ENCODE results near the gene MAFG.

The MAFG gene

DNA sequence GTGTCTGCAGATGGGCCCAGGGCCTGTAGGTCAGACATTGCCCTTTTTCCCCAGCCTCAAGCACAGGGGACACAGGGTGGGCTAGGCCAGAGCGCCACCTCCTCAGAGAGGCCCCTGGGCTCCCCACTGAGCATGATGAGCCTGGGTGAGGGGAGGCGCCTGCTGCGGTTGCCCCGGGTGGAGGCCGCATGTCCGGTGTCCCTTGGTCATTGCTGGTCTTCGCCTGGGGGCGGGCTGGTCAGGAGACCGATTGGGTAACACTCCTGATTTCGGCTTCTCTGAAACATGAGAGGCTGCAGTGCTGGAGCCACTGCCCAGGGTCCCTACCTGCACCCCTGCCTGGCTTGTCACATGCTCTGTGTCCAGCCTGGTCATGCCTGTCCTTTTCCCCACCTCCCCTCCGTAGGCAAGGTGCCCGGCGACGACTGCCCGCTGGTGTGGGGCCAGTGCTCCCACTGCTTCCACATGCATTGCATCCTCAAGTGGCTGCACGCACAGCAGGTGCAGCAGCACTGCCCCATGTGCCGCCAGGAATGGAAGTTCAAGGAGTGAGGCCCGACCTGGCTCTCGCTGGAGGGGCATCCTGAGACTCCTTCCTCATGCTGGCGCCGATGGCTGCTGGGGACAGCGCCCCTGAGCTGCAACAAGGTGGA, 27.9 kb downstream of the MAFG start:
- no peak for DNase-seq (ENCODE audit: low read depth in 4 of 4, low spot score in 1 of 4)

DNA sequence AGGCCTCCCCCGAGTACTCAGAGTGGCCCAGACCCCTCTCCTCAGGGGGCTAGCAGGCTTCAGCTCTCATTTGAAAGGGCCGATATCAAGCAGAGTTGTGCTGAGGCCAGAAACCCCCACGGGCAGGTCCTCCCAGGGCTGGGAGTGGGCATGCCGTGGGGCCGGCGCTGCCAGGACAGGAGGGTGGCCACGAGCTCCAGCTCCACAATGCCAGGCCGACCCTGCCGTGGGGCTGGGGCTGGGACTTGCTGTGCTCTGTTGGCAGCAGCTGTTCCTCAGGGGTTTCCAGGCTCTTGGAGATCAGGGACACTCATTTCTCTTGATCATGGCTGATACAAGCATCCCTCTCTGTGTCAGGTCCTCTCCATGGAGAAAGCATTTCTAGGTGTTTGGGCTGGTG, 28.6 kb downstream of the MAFG start:
- no peak for DNase-seq (ENCODE audit: low read depth in 4 of 4, low spot score in 1 of 4)

DNA sequence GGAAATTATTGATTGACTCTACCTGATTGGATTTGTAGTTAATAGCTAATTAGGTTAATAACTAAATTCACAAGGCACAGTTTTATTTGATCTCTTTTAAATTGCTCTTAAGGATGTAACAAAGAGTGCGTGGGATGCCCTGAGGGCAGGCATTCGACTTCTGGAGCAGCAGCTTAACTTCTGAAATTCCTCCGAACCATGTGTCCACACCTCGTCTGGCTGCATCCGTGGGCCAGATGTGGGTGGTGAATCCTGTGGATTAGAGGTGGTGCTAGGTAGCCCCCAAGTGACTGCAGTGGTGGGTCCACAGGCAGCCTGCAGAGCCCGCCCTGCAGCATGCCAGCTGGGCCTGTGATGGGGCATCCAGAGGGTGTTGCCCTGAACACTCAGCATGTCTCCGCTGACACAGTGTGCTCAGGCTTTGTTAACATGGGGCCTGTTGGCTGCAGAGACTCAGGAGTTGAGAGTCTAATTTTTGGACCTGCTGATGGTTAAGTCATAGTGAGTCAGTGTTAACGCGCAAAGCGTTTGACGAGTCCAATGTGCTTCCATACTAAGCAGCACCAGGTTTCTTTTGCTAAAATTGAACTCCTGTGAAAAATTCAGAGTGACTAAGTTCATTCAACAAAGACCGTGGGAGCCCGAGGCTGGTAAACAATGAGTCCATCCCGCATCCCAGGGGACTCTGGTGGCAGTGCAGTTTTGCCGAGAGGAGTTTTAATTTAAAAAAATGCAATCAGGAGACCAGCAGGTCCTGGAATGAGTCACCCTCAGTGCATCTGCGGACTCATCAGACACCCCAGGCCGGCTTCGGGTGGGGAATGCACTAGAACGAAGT, 29.3 kb downstream of the MAFG start:
- no peak for DNase-seq (ENCODE audit: low read depth in 4 of 4, low spot score in 1 of 4)

DNA sequence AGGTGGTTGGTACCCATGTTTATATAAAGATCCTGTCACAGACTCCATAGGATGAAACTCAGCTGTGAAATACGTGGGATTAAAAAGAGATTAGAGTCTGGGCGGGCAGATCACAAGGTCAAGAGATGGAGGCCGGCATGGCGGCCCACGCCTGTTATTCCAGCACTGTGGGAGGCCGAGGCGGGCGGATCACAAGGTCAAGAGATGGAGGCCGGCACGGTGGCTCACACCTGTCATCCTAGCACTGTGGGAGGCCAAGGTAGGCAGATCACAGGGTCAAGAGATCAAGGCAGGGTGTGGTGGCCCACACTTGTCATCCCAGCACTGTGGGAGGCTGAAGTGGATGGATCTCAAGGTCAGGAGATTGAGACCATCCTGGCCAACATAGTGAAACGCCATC, 32.1 kb downstream of the MAFG start:
- DNase-seq (ENCODE audit: low read depth in 4 of 4, low spot score in 1 of 4) = no peak

DNA sequence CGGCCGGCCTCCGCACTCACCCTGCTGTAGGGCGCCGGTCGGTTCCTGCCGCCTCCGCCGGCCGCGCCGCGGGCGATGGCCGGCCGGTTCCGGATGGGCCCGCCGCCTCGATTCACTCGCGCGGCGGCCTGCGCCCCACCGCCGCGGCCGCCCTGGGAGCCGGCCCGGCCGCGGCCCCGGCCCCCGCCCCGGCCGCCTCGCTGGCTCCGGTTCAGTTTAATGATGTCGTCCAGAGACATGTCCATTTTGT, 36.3 kb downstream of the MAFG start:
- no peak for DNase-seq (ENCODE audit: low read depth in 4 of 4, low spot score in 1 of 4)

DNA sequence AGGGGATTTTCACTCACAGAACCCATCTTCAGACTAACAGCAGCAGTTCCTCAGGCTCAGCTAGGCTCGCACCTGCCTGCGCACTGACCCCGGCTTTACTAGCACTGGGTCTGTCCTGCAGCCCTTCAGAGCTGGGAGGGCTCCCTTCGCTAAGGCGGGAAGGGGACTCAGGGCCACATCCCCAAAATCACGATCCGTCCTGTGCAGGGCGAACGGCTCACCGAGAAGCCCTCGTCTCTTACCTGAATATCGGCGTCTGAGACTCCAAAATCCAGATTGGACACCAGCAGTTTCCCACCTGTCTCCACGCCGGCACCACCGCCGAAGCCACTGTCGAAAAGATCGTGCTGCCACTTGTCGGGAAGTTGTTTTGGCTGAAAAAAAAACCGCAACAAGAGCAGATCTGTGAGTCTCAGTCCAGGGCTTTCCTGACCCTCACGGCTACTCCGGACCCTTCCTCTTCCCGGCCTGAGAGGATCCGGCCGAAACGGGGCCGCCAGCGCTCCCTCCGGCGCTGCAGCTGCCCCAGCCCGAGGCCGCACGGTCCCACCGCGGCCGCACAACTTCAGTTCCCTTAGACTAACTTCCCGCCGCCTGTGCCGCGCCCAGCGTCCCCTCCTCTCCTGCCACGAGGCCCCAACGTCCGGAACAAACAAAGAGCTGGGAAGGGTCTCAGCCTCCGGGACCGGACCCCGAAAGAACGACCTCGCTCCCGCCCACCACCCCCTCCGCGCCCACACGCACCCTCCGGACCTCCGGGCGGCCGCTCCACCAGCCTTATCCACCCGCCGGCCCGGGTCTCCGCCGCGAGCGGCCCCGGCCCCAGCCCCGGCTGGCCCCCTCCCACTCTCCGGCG, 36.9 kb downstream of the MAFG start:
- no peak for DNase-seq (ENCODE audit: low read depth in 4 of 4, low spot score in 1 of 4)

DNA sequence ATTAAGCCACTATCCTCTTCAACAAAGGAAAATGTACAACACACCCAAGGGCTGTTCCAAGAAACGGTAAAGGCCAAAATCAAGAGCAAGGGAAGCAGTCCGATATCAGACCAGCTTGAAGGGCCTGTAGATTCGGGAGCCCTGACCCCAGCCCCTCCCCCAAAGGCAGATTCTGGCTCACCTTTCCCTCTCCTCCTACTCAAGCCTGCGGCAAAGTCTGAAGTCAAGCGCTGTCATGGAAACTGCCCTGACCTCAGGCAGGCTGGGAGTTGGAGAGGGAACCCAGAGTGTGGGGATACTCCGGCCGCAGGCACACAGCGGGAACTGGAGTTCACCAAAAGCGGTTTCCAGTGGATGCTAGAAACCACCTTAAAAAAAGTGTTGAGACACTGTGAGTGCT, 37.9 kb downstream of the MAFG start:
- DNase-seq (ENCODE audit: low read depth in 4 of 4, low spot score in 1 of 4) = no peak

DNA sequence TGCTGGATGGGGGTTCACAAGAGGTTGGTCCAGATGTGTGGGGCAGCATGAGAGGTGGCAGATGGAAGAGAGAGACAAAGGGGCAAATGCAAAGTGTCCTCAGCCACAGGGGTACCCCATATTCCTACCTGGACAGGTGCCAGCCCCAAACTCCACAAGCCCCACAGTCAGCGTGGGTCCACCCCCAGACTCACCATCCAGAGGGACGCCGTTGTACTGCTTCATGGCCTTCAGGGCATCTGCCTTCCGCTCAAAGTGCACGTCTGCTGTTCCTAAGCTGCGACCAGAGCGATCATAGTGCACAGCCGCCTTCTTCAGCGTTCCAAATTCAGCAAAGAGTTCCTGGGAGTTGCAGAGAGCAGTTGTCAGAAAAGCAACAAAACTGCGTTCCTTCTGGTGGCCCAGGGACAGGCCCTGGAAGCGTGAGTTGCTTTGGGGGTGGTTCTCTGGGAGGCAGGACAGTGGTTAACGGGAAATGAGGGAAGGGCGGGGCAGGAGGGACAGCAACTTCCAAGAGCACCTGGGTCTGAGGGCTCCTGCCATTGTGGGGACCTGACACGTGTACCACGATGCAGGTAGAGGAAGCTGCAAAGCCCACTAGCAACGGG, 38.4 kb downstream of the MAFG start:
- DNase-seq (ENCODE audit: low read depth in 4 of 4, low spot score in 1 of 4) = no peak

DNA sequence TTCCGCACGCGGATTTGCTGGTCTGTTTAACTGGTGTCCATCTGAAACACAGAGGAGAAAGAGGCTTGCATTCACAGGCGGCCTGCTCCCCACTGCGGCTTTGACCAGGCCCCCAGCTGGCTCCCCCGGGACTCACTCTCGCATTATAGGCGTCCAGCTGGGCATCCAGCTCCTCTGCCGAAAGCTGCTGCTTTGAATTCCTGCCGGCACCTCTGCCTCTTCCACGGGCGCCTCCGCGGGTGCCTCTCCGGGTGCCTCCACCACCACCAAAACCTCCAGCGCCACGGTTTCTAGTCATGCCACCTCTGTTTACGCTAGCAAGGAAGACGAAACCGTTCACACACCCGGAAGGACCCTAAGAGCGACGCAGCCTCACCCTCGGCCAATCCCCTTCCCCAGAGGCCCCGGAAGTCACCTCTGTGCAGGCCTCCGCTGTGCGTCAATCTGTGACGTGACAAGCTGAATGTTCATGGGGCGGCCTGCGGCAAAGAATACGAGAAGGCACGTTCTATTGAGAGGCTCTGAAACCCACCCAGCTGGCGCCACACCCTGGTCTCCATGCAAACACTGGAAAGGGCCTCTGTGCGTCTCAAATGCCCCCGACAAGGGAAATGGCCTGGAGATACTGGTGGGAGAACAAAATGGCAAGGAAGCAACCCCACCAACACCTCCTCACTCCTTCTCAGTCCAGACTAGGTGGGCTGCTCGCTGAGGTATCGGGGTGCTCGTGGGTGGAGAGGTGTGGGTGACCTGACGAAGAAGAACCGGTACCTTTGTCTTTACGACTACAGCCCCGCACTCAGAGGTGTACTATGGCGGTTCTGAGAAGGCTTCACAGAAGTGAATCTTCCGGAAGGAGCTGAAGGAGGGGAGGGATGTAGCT, 39.2 kb downstream of the MAFG start:
- DNase-seq (ENCODE audit: low read depth in 4 of 4, low spot score in 1 of 4) = no peak

DNA sequence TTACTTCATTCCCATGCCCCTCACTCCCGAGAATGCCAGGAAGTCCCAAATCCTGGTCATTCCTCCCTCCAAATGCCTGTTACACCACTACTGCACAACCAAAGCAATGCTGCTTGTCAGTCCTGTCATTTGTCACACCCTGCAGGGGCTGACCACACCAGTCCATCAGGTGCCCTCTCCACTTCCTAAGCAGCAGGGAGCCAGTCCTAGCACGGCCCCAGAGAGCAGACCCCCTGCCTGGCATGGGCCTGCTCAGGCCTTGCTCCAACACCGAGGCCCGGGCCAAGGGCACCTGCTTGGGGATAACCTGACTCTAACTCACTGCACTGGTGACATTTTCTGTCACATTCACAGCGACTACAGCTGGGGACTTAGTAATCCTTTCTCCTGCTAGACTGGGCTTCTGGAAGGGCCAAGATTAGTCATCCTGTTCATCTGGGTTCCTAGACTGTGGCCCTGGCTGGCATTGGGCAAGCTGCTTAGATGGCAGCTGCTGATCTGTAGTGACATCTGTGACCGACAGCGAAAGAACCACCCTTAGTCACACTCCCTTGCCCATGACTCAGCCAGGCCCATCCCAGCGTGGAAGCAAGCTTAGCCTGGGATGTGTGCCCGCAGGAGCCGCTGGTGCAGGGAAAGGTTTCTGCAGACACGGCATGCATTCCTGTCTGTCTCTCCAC, 41.5 kb downstream of the MAFG start:
- no peak for DNase-seq (ENCODE audit: low read depth in 4 of 4, low spot score in 1 of 4)

DNA sequence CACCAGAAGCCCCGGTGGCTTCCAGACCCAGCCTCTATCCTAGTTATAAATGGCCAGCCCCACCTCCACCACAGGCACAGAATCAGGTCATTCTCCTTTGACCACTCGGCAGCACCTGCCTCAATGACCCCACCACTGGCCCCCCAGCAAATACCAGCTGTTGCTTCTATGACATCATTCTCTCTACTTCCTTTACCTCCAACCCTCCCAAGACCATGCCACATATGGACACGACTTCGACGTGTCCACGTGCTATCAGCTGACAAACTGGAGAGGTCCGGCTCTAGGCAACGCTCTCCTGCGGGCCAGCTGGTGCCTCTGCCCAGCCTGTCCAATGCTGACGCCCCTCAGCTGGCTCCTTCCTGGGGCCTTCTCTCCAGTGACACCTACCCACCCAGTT, 42.1 kb downstream of the MAFG start:
- DNase-seq (ENCODE audit: low read depth in 4 of 4, low spot score in 1 of 4) = no peak

DNA sequence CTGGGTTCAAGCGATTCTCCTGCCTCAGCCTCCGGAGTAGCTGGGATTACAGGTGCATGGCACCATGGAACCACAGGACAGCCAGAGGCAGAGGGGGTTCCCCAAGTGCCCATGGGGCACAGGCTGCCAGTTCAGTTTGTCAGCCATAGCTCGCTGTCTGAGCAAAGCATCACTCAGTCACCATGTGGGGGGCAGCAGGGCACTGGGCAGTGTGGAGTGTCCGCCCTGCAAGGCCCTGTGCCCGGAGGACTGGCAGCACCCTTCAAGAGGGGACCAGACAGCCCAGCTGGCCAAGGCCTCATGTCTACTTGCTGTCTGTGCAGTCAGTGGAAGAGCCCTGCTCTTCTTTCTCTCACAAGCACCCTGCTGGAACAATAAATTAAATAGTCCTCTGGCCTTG, 42.6 kb downstream of the MAFG start:
- DNase-seq (ENCODE audit: low read depth in 4 of 4, low spot score in 1 of 4) = no peak

DNA sequence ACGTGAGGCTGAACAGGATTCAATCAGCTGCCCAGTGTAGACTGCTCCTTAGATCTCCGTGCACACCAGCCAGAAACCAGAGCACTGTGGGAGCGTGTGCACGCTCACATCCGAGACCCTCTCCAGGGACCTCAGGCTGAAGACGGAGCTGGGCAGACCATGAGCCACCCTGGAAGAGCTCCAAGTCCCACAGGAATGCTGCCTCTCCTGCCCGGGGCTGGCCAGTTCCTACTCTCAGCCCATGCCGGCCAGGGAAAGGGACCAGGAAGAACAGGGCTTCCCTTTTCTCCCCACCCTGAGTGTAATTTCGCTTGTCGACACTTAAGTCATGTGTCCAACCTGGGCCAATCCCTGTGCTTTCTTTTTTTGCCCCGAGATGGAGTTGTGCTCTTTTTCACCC, 43.0 kb downstream of the MAFG start:
- no peak for DNase-seq (ENCODE audit: low read depth in 4 of 4, low spot score in 1 of 4)

DNA sequence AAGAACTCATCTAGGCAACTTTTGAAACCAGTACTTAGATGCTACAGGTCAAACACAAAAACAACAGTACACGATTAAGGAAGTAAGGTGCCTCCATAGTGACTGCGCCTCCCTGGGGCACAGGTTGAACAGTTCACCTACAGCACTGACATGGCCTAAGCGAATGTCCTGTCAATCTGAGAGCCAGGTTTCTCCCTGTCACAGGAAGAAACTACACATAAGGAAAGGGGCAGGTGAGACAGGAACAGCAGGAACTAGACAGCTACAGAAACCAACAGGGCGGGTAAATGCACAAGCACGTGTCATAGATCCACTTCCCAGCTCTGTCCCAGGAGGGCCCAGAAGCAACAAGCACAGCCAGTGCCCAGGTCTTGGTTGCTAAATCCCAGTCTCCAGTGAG, 48.4 kb downstream of the MAFG start:
- DNase-seq (ENCODE audit: low read depth in 4 of 4, low spot score in 1 of 4) = no peak

DNA sequence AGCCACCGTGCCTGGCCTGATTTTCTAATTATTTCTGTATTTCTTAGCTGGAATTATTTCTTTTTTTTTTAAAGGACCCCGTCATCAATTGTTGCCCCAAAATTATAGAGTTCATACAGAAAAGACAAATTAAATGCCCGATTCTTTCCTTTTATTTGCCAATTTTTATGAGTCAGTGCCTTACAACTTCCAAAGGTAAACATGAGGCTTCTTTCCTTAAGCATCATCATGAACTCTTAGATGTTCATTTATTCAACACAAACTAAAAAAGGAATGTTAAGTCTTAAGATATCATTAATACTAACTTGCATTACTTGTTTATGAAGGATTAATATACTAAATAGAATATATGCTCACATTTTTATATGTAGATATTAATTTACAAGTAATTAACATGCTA, 49.2 kb downstream of the MAFG start:
- DNase-seq (ENCODE audit: low read depth in 4 of 4, low spot score in 1 of 4) = no peak

DNA sequence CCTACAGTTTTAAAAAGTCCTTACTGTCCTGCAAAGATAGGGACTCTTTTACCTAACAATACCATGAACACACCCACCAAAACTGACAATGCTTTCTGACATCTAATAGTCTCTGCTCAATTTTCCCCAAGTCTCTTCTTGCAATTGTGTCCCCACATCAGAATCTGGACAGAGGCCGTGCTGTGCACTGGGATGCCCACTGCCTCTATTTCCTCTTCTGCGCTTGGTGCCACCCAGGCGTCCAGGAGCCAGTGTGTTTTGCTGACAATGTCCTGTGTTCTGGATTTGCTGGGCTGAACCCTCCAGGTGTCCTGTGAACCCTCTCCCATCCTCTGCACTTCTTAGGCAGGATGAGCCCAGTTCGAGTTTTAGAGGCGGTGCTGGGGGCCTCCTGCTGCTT, 50.0 kb downstream of the MAFG start:
- DNase-seq (ENCODE audit: low read depth in 4 of 4, low spot score in 1 of 4) = no peak

DNA sequence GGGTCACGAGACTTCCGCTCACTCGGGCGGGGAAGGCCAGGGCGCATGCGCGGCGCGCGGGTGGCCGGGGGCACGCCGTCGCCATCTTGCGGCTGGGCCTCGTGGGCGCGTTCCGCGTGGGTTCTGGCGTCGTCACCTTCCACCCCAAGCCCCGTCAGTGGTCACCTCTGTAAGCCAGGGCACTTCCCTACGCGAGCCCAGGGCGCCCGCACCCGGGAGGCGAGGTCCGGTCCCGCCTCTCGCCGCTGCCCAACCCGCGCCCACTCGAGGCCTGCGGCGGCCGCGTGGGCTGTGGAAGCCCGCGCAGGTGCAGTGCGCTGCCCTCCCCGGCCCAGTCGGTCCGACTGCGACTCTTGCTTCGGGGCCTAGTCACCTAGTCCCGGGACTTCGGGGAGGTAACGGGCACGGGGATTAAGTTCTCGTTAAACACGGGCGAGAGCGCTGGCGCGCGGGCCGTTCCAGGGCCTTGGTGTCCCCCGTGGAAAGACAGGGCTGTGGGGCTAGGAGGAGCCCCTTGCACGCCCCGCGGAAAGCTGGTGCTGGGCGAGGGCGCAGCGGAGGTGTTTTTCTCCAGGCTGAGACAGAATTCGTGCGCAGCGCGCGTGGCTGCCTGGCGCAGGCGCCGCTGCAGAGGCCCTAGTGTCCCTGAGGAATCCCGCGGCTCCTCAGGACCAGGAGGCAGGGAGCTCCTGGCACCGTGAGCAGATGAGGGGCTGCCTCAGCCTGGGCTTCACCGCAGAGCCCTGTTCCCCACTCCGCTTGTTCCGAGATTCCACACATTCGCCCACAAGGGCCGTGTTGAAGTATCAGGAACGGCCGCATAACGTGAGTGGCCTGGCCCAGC, 55.9 kb downstream of the MAFG start:
- peak in 3 of 4 experiments; percentile 87 to 94 (median 94) for DNase-seq (ENCODE audit: low read depth in 4 of 4, low spot score in 1 of 4)

DNA sequence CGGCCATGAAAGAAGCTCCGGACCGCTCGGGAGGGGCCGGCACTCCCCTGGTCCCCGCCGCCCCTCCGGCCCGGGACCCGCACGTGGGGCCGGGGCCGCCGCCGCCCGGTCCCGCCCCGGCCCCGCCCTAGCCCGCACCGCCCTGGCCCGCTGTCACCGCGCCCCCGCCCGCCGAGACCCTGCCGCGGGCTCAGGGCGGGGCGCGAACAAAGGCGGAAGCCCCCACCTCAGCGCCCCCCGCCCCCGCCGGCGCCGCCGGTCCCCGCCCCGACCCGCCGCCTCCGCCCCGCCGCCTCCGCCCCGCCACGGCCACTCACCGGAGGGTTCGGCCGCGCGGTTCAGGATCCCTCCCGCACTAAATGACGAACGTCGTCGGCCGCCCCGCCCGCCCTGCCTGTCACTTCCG, 56.6 kb downstream of the MAFG start, which contains the start of gene ARHGDIA:
Gene ARHGDIA, minus strand, starts transcription at position 357 of the 406 bp plus-strand sequence. CDS start 1,407 bp downstream, outside the sequence.
- DNase-seq (ENCODE audit: low read depth in 4 of 4, low spot score in 1 of 4) = peak in 1 of 4 experiments; percentile 91
